Pancreas (tissue), 10 donors: ENCODE data around the gene TMEM121B. TPM values are rescaled to one million over a fixed set of nuclear protein-coding genes. Genes with fewer than 3 reads are reported as not detected.

Experiments used
- ATAC-seq, 4 donors: fragments of 200-7000 bp; cut with Tn5 transposase; one replicate each; pipeline versions ENCODE4 v1.8.0 to v1.9.1; 2020; ENCODE audit warnings: mild to moderate bottlenecking in 4 of 4, moderate library complexity in 4 of 4
- DNase-seq, 6 donors: peaks; one replicate each; pipeline ENCODE4 v3.0.0-alpha.2; 2020
- FAIRE-seq: peaks from 2 replicates; lab custom pipeline; 2012; peaks lifted over from hg19 to GRCh38; lab: Jason Lieb, UNC
- H3K27ac ChIP-seq, 4 donors: fragments of 200-600 bp; sonication (generic); 1 replicate in 3 of 4; 2 replicates in 1 of 4; pipeline versions ENCODE4 v1.5.0 to v1.8.0; 2020
- H3K27me3 ChIP-seq, 4 donors: fragments of 200-600 bp; one replicate each; pipeline ENCODE4 v1.8.0; 2021
- H3K36me3 ChIP-seq, 3 donors: fragments of 200-600 bp; sonication (generic) in 1 of 3; one replicate each; pipeline versions ENCODE4 v1.5.0 to v1.8.0; 2020 to 2021
- H3K4me1 ChIP-seq, 3 donors: fragments of 200-600 bp; one replicate each; pipeline ENCODE4 v1.8.0; 2021
- H3K4me3 ChIP-seq, 4 donors: fragments of 200-600 bp; sonication (generic) in 2 of 4; one replicate each; pipeline versions ENCODE4 v1.5.0 to v1.8.0; 2020 to 2021
- H3K9me3 ChIP-seq, 4 donors: fragments of 200-600 bp; one replicate each; pipeline ENCODE4 v1.8.0; 2021
- WGBS, 2 donors: extraction: QIAGEN DNeasy Blood & Tissue Kit; methylation state at CpG; one replicate each; pipeline ENCODE4 v1.1.7; 2013; 5-methylcytosine and 5-hydroxymethylcytosine counted together
- intact Hi-C, 3 donors: fragments of 100-400 bp; cut with DNase I; formaldehyde crosslinking; loops; one replicate each; pipeline versions ENCODE4 v1.11.1 to v1.14.2; 2022
- polyA plus RNA-seq, 2 donors: library from polyadenylated mRNA; stranded (reverse); fragments of 200-250 nt; gene quantifications; one replicate each; pipeline ENCODE4 v1.2.3, GENCODE V29; 2013
- total RNA-seq, 6 donors: library from RNA; stranded (reverse); fragmentation: NEBNext Ultra II Directional in 4 of 6; extraction: Animal tissue kit (Norgen Biotek cat#: 25700) in 4 of 6; gene quantifications; one replicate each; pipeline versions ENCODE4 v1.2.1 to v1.2.4, GENCODE V29; 2021 to 2023
- TF ChIP-seq, protein P1 (sequence below), 4 donors: fragments of 200-600 bp; sonication (generic) in 3 of 4; IDR thresholded peaks; one replicate each; pipeline versions ENCODE4 v1.5.0 to v1.8.0; 2021; ENCODE audit warnings: antibody characterized with exemption in 4 of 4
- donor health status: healthy with polysubstance abuse.
- donor health status: DM: no; HTN: no; CAD: no; lungs with moderate emphysema.
- donor health status: DM: no; HTN: no; CAD: no.
- donor health status: control.
- donor health status: control.
- donor health status: Bipolar disorder and iron deficiency.
- donor health status: DM: yes; HTN: yes; CAD: no.
- donor health status: DM: no; HTN: no; CAD: no.
- donor health status: DM: no; HTN: no; CAD: no.
- donor health status: DM: yes; HTN: yes; CAD: no.

Gene TMEM121B
- total and polyA plus RNA-seq, 8 donors = 0.23 to 1.00 (median 0.60) TPM

DNA sequence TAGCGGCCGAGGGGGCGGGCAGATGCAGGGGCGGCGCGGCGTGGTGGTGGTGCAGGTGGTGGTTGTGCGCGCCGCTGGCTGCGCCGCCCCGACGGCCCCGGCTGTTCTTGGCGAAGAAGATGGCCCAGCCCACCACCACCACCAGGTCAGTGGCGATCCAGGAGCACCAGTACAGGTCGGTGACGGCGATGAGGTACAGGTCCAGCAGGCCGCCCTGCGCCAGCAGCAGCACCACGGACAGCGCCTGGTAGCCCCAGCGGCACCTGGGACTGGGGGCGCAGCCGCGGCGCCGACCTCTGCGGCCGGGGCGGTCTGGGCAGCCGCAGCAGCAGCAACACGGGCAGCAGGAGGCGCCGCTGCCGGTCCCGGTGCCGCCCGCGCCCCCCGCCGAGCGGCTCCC is 879 bp downstream of the TMEM121B start:
- DNase-seq = peak; percentile 55 to 90 (median 72)
- Histone ChIP-seq H3K4me3 (peak overlapping the region in 2 of 4 donors; percentile 63 to 84), H3K36me3 (no peaks in the 10 kb centered on the region), H3K27me3 (peaks cover 0 to 4% (median 0%) of the 10 kb centered on the region in 4 donors), H3K4me1 (no peaks in the 10 kb centered on the region), H3K9me3 (no peaks in the 10 kb centered on the region), H3K27ac (no peak overlapping the region)
- 1 to 4% methylated on average over 16 to 45 of the region's 45 CpGs for WGBS, 2 donors
- peak; percentile 60 to 79 (median 69) for ATAC-seq
- TF ChIP-seq, protein P1, sequence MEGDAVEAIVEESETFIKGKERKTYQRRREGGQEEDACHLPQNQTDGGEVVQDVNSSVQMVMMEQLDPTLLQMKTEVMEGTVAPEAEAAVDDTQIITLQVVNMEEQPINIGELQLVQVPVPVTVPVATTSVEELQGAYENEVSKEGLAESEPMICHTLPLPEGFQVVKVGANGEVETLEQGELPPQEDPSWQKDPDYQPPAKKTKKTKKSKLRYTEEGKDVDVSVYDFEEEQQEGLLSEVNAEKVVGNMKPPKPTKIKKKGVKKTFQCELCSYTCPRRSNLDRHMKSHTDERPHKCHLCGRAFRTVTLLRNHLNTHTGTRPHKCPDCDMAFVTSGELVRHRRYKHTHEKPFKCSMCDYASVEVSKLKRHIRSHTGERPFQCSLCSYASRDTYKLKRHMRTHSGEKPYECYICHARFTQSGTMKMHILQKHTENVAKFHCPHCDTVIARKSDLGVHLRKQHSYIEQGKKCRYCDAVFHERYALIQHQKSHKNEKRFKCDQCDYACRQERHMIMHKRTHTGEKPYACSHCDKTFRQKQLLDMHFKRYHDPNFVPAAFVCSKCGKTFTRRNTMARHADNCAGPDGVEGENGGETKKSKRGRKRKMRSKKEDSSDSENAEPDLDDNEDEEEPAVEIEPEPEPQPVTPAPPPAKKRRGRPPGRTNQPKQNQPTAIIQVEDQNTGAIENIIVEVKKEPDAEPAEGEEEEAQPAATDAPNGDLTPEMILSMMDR (IDR thresholded peaks at IDR 0.05) = no peak
- no peak for FAIRE-seq
- intact Hi-C loops = no loop called here

DNA sequence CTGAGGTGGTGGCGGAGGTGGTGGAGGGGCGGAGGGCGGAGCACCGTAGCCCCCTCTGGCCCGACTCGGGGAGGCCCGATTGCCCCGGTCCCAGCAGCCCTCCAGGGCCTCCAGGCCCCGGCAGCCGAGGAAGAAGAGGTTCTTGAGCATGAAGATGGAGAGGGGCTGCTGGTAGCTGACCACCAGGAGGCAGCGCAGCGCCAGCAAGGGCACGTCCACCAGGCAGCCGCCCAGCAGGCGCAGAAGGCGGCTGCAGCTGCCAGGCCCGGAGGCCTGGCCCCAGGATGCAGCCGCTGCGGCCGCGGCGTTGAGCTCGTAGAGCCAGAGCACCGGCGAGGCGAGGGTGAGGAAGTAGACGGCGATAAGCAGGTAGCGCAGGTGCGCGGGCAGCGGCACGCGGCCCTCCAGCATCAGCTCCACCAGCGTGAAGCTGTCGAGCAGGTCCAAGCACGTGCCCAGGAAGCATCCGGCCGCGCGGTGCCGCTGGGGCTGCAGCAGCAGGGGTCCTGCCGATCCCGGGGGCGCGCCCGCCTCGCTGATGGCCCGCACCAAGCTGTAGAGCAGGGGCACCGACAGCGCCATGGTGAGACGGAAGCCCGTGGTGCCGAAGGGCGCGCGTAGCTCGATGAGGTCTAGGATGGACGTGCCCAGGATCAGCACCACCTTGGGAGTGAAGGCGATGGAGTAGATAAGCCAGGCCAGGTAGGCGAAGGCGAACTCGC is 1.5 kb downstream of the TMEM121B start:
- FAIRE-seq = no peak
- Histone ChIP-seq H3K36me3 (no peaks in the 10 kb centered on the region), H3K9me3 (no peaks in the 10 kb centered on the region), H3K4me3 (no peak overlapping the region), H3K27ac (no peak overlapping the region), H3K4me1 (no peaks in the 10 kb centered on the region), H3K27me3 (peaks cover 0 to 4% (median 0%) of the 10 kb centered on the region in 4 donors)
- ATAC-seq = peak in 1 of 4 donors; percentile 30
- intact Hi-C loops = no loop called here
- 21 to 31% methylated on average over 50 to 63 of the region's 63 CpGs for WGBS, 2 donors
- TF ChIP-seq, protein P1 (IDR thresholded peaks at IDR 0.05) = peak in 2 of 4 donors; percentile 7 to 21
- peak in 5 of 6 donors; percentile 9 to 74 (median 49) for DNase-seq

DNA sequence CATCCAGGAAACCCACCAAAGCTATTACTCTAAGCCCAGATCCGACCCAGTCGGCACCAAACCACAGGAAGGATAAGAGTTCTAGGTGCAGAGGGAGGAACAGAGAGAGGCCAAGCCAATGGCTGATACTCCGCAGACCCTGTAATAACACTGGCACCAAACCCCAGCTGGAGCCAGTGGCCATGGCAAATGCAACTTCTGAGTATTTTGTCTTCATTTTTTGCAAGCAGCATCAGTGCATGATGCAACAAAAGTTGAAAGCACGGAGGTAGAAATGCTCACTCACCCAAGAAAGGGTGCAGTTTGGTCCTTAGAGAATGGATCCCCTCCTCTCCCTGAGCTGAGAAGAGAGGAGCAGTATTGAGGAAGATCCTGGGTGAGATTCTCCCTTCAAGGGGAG is 2.8 kb downstream of the TMEM121B start:
- intact Hi-C loops = no loop called here
- 73 to 76% methylated on average over 4 of the region's 4 CpGs for WGBS, 2 donors
- no peak overlapping the region for H3K27ac ChIP-seq
- TF ChIP-seq, protein P1 (IDR thresholded peaks at IDR 0.05) = no peak
- ATAC-seq (no peak), FAIRE-seq (no peak), DNase-seq (no peak)
- H3K4me1 ChIP-seq = no peaks in the 10 kb centered on the region
- H3K27me3 ChIP-seq = peaks cover 0 to 4% (median 0%) of the 10 kb centered on the region in 4 donors
- no peaks in the 10 kb centered on the region for H3K36me3 ChIP-seq
- H3K9me3 ChIP-seq = no peaks in the 10 kb centered on the region
- no peak overlapping the region for H3K4me3 ChIP-seq

DNA sequence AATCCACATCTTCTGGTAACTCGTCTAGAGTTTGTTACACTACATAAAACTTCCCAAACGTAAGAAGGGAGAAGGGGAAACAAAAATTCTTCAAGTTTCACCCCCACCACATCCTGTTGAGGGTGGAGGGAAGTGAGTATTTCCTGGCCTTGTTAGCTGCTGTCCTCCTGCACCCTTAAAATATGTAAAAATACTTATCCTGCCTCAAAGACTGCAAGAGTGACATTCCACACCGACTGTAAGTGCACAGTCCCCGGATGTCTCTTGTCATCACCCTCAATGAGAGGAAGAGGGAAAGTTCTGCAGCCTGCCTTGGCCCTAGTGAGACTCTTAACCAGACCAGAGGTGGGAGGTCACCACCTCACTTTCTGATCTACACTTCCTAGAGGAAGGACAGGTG is 3.3 kb downstream of the TMEM121B start:
- Histone ChIP-seq H3K27me3 (peaks cover 0 to 4% (median 0%) of the 10 kb centered on the region in 4 donors), H3K4me3 (no peak overlapping the region), H3K9me3 (no peaks in the 10 kb centered on the region), H3K27ac (no peak overlapping the region), H3K4me1 (no peaks in the 10 kb centered on the region), H3K36me3 (no peaks in the 10 kb centered on the region)
- 48 to 54% methylated on average over 4 of the region's 4 CpGs for WGBS, 2 donors
- intact Hi-C loops = no loop called here
- no peak for DNase-seq
- ATAC-seq = no peak
- TF ChIP-seq, protein P1 (IDR thresholded peaks at IDR 0.05) = no peak
- FAIRE-seq = no peak

DNA sequence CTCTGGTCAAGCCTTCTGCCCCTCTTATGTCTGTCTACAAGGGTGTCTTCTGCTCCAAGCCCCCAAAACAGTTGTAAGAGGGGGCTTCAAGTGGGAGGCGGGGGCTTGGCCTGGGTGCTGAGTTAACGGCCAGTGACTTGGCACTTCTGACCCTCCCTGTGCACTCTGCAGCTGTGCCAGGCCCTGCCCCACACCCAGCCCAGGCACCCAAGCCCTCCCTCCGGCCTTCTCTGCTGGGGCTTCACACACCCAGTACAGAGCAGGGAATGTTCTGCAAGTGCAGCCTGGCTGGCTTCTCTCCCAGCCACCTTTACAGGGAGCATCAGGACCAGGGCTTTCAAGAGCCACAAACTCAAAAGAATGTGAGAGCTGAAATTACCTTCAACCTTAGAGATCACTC is 3.8 kb downstream of the TMEM121B start:
- 51 to 64% methylated on average over 3 of the region's 3 CpGs for WGBS, 2 donors
- H3K4me1 ChIP-seq = no peaks in the 10 kb centered on the region
- H3K4me3 ChIP-seq = no peak overlapping the region
- H3K36me3 ChIP-seq = no peaks in the 10 kb centered on the region
- ATAC-seq (no peak), FAIRE-seq (no peak), DNase-seq (no peak)
- no peaks in the 10 kb centered on the region for H3K9me3 ChIP-seq
- TF ChIP-seq, protein P1 (IDR thresholded peaks at IDR 0.05) = no peak
- intact Hi-C loops = no loop called here
- peaks cover 0 to 4% (median 0%) of the 10 kb centered on the region in 4 donors for H3K27me3 ChIP-seq
- H3K27ac ChIP-seq = no peak overlapping the region
